A549 (cell line): ENCODE data around the gene KRT77. TPM values are rescaled to one million over a fixed set of nuclear protein-coding genes. Genes with fewer than 3 reads are reported as not detected.
A peak's percentile ranks its signal among the peaks of the same experiment; 100 is the strongest.

Source experiments
- ATAC-seq, 2 experiments: fragments of 200-7000 bp in 1 of 2; fragments of >200 bp in 1 of 2; cut with Nextera tagmentation in 1 of 2; cut with Tn5 transposase in 1 of 2; 3 replicates each; pipeline versions ENCODE4 v1.8.0 to v1.9.1; 2018 to 2020; ENCODE audit warnings: mild to moderate bottlenecking in 1 of 2, moderate library complexity in 1 of 2
- CTCF ChIA-PET: fragments of 300-600 bp; sonication (Branson Sonifier 250); formaldehyde crosslinking; extraction: SDS; loops from one replicate; lab custom pipeline; 2021; ENCODE audit warnings: antibody characterized with exemption, inconsistent platforms; lab: Yijun Ruan, JAX
- POLR2A ChIA-PET: fragments of 350-600 bp; formaldehyde crosslinking; extraction: SDS; loops from one replicate; lab custom pipeline; 2021; ENCODE audit warnings: antibody characterized with exemption, inconsistent platforms; lab: Yijun Ruan, JAX
- DNase-seq, 2 experiments: peaks; one replicate each; pipeline versions ENCODE4 v3.0.0 to v3.0.0-alpha.2; 2011 to 2016; ENCODE audit warnings: low read depth in 1 of 2, low spot score in 1 of 2
- FAIRE-seq: peaks from 2 replicates; lab custom pipeline; 2011; peaks lifted over from hg19 to GRCh38; lab: Jason Lieb, UNC
- H3K27ac ChIP-seq, 2 experiments: fragments of >200 bp; sonication (Bioruptor Twin); formaldehyde crosslinking; 3 replicates each; pipeline ENCODE4 v1.5.1; 2016 to 2017
- H3K4me1 ChIP-seq: fragments of >200 bp; sonication (Bioruptor Twin); formaldehyde crosslinking; 3 replicates; pipeline ENCODE4 v1.6.1; 2016
- H3K4me2 ChIP-seq: fragments of >200 bp; sonication (Bioruptor Twin); formaldehyde crosslinking; 3 replicates; pipeline ENCODE4 v1.6.1; 2016
- H3K4me3 ChIP-seq: fragments of >200 bp; sonication (Bioruptor Twin); formaldehyde crosslinking; 3 replicates; pipeline ENCODE4 v1.5.1; 2016
- H3K9me3 ChIP-seq: fragments of >200 bp; sonication (Bioruptor Twin); formaldehyde crosslinking; 3 replicates; pipeline ENCODE4 v1.6.1; 2016
- BCL3 ChIP-seq: fragments of >200 bp; sonication (Bioruptor Twin); formaldehyde crosslinking; IDR thresholded peaks from 3 replicates; pipeline ENCODE4 v1.6.1; 2016
- CBX2 ChIP-seq: fragments of 200-600 bp; sonication (generic); IDR thresholded peaks from 2 replicates; pipeline ENCODE4 v1.6.1; 2016; ENCODE audit warnings: low read depth, mild to moderate bottlenecking, borderline replicate concordance
- CBX8 ChIP-seq: fragments of 200-600 bp; sonication (generic); IDR thresholded peaks from 2 replicates; pipeline ENCODE4 v1.6.1; 2016
- CHD2 ChIP-seq: fragments of 150-350 bp; IDR thresholded peaks from 2 replicates; pipeline ENCODE4 v1.6.1; 2014; ENCODE audit warnings: low read length; ENCODE audit not compliant: partially characterized antibody
- CHD4 ChIP-seq: fragments of 200-600 bp; sonication (generic); IDR thresholded peaks from 2 replicates; pipeline ENCODE4 v1.6.1; 2016; ENCODE audit warnings: antibody characterized with exemption, mild to moderate bottlenecking, borderline replicate concordance
- EHMT2 ChIP-seq: fragments of 200-600 bp; sonication (generic); IDR thresholded peaks from 2 replicates; pipeline ENCODE4 v1.6.1; 2016; ENCODE audit warnings: antibody characterized with exemption, low read depth, mild to moderate bottlenecking, moderate library complexity
- FOSL2 ChIP-seq, 2 experiments: fragments of 450-650 bp in 1 of 2; fragments of >200 bp in 1 of 2; sonication (Bioruptor Twin) in 1 of 2; formaldehyde crosslinking; IDR thresholded peaks; 2 replicates each; pipeline versions ENCODE4 v1.5.0 to v1.6.1; 2016 to 2020; ENCODE audit warnings: mild to moderate bottlenecking in 1 of 2, moderate library complexity in 1 of 2
- FOXS1 ChIP-seq: fragments of 250-450 bp; sonication (Bioruptor Pico); IDR thresholded peaks from 2 replicates; pipeline ENCODE4 v1.5.0; 2020; ENCODE audit warnings: mild to moderate bottlenecking, moderate library complexity
- GATA3 ChIP-seq: IDR thresholded peaks from 2 replicates; pipeline ENCODE4 v1.6.1; 2012; ENCODE audit warnings: borderline replicate concordance
- HDAC2 ChIP-seq: fragments of 200-600 bp; sonication (generic); IDR thresholded peaks from 2 replicates; pipeline ENCODE4 v1.6.1; 2016
- HOXA7 ChIP-seq: fragments of 250-450 bp; sonication (Bioruptor Pico); IDR thresholded peaks from 2 replicates; pipeline ENCODE4 v1.5.0; 2020; ENCODE audit warnings: mild to moderate bottlenecking, moderate library complexity
- JUN ChIP-seq, 2 experiments: fragments of >200 bp; sonication (Bioruptor Twin); formaldehyde crosslinking; IDR thresholded peaks; 2 replicates in 1 of 2; 3 replicates in 1 of 2; pipeline ENCODE4 v1.6.1; 2016 to 2017
- MAFK ChIP-seq: fragments of 450-650 bp; IDR thresholded peaks from 2 replicates; pipeline ENCODE4 v1.6.1; 2014; ENCODE audit not compliant: partially characterized antibody
- MAX ChIP-seq: IDR thresholded peaks from 2 replicates; pipeline ENCODE4 v1.6.1; 2012
- MAZ ChIP-seq: fragments of 150-350 bp; IDR thresholded peaks from 2 replicates; pipeline ENCODE4 v1.6.1; 2014; ENCODE audit warnings: antibody characterized with exemption, low read depth, low read length, borderline replicate concordance
- MYC ChIP-seq: IDR thresholded peaks from 2 replicates; pipeline ENCODE4 v1.6.1; 2012; ENCODE audit warnings: mild to moderate bottlenecking, inconsistent platforms, low read length, improper control_type of control experiment, borderline replicate concordance
- NFE2L2 ChIP-seq: fragments of 150-350 bp; conservative IDR thresholded peaks from 2 replicates; pipeline ENCODE4 v1.6.1; 2014; ENCODE audit warnings: low read length
- NPAS2 ChIP-seq: fragments of 250-450 bp; sonication (Bioruptor Pico); IDR thresholded peaks from 2 replicates; pipeline ENCODE4 v1.8.0; 2022; ENCODE audit warnings: mild to moderate bottlenecking, moderate library complexity, borderline replicate concordance
- PHF8 ChIP-seq: fragments of 200-600 bp; sonication (generic); IDR thresholded peaks from 2 replicates; pipeline ENCODE4 v1.6.1; 2016; ENCODE audit warnings: low read depth, mild to moderate bottlenecking, antibody characterized with exemption, moderate library complexity, borderline replicate concordance
- POLR2A ChIP-seq: IDR thresholded peaks from 2 replicates; pipeline ENCODE4 v1.6.1; 2012; ENCODE audit warnings: mild to moderate bottlenecking, low read length
- POLR2AphosphoS2 ChIP-seq: conservative IDR thresholded peaks from 2 replicates; pipeline ENCODE4 v1.6.1; 2012; ENCODE audit warnings: low read length, improper control_type of control experiment, inconsistent platforms
- RARB ChIP-seq: fragments of 250-450 bp; sonication (Bioruptor Pico); IDR thresholded peaks from 2 replicates; pipeline ENCODE4 v1.8.0; 2021; ENCODE audit warnings: mild to moderate bottlenecking, moderate library complexity
- RCOR1 ChIP-seq: fragments of 150-350 bp; IDR thresholded peaks from 2 replicates; pipeline ENCODE4 v1.6.1; 2014; ENCODE audit warnings: antibody characterized with exemption, low read length, low read depth
- RFX5 ChIP-seq: fragments of 450-650 bp; IDR thresholded peaks from 2 replicates; pipeline ENCODE4 v1.7.1; 2014; ENCODE audit warnings: antibody characterized with exemption, mild to moderate bottlenecking, moderate library complexity
- RNF2 ChIP-seq: fragments of 200-600 bp; sonication (generic); IDR thresholded peaks from 2 replicates; pipeline ENCODE4 v1.6.1; 2016; ENCODE audit warnings: low read depth, mild to moderate bottlenecking, antibody characterized with exemption, moderate library complexity, borderline replicate concordance
- SMC3 ChIP-seq: fragments of >200 bp; sonication (Bioruptor Twin); formaldehyde crosslinking; IDR thresholded peaks from 3 replicates; pipeline ENCODE4 v1.6.1; 2018; ENCODE audit warnings: inconsistent platforms
- TP53 ChIP-seq: fragments of 250-450 bp; sonication (Bioruptor Pico); IDR thresholded peaks from 2 replicates; pipeline ENCODE4 v1.5.0; 2021; ENCODE audit warnings: mild to moderate bottlenecking, moderate library complexity
- ZC3H11A ChIP-seq: fragments of 450-650 bp; IDR thresholded peaks from 2 replicates; pipeline ENCODE4 v1.6.1; 2014; ENCODE audit warnings: antibody characterized with exemption, mild to moderate bottlenecking
- ZNF302 ChIP-seq: fragments of 250-450 bp; sonication (Bioruptor Pico); IDR thresholded peaks from 2 replicates; pipeline ENCODE4 v1.9.0; 2021; ENCODE audit warnings: inconsistent platforms, mild to moderate bottlenecking, moderate library complexity
- ZSCAN20 ChIP-seq: fragments of 250-450 bp; sonication (Bioruptor Pico); IDR thresholded peaks from 2 replicates; pipeline ENCODE4 v1.8.0; 2022; ENCODE audit warnings: mild to moderate bottlenecking, moderate library complexity
- WGBS: methylation state at CpG from one replicate; pipeline ENCODE4 v1.1.6; 2017; ENCODE audit errors: missing lambda C conversion rate; 5-methylcytosine and 5-hydroxymethylcytosine counted together
- polyA plus RNA-seq, 4 experiments: library from polyadenylated mRNA; depleted of rRNA in 3 of 4; stranded (reverse); fragments of >200 nt; fragmentation: RNase III in 1 of 4; extraction: RNeasy Plus Mini Kit Qiagen cat#74134 plus additional on column Dnase treatment in 1 of 4; gene quantifications; 2 replicates in 3 of 4; 3 replicates in 1 of 4; pipeline ENCODE4 v1.2.3, GENCODE V29; 2011 to 2017
- TF ChIP-seq, protein P1 (sequence below): fragments of 250-450 bp; sonication (Bioruptor Pico); IDR thresholded peaks from 2 replicates; pipeline ENCODE4 v1.5.0; 2021; ENCODE audit warnings: mild to moderate bottlenecking, moderate library complexity, borderline replicate concordance

Gene KRT77
- polyA plus RNA-seq, 2 of the 4 experiments (the other 2 are of a cell fraction) = 0.03 TPM; not detected in 1

GRCh38 chr12:52673217-52673616 is 30.1 kb downstream of the KRT77 start:
- POLR2A ChIA-PET = no interaction called here

GRCh38 chr12:52672321-52672933 is 30.9 kb downstream of the KRT77 start:
- peak; percentile 38; the same call in 1 of the 2 replicates for TF ChIP-seq GATA3
- no peak for TF ChIP-seq RCOR1
- Histone ChIP-seq H3K4me1 (no peaks in the 10 kb centered on the region; the same call in 2 of the 3 replicates), H3K9me3 (no peaks in the 10 kb centered on the region), H3K4me2 (no peak overlapping the region), H3K4me3 (no peak overlapping the region), H3K27ac (no peak overlapping the region)
- DNase-seq (peak in 1 of 2 experiments; percentile 56), FAIRE-seq (no peak), ATAC-seq (peak in 1 of 2 experiments; percentile 12; a peak in 1 of 6 replicates)
- ChIA-PET CTCF (interaction anchor here (0.6 to 3.3 kb wide), 7 partner anchors 44 to 208 kb away, joined by 3 to 9 read pairs (median 4); no protein-coding TSS in a partner anchor), POLR2A (no interaction called here)
- 31% methylated on average over 2 of the region's 2 CpGs for WGBS

More at GRCh38 chr12:52673217-52673616, 30.1 kb downstream of the KRT77 start:
- CTCF ChIA-PET = interaction anchor here (0.6 to 3.3 kb wide), 8 partner anchors 43 to 207 kb away, joined by 3 to 9 read pairs (median 4); no protein-coding TSS in a partner anchor
- no peak overlapping the region for H3K4me3 ChIP-seq
- no peak; a peak in 1 of 6 replicates for ATAC-seq
- no peak overlapping the region for H3K27ac ChIP-seq
- no peaks in the 10 kb centered on the region for H3K9me3 ChIP-seq
- no peaks in the 10 kb centered on the region; the same call in 2 of the 3 replicates for H3K4me1 ChIP-seq
- WGBS = 65% methylated on average over 5 of the region's 5 CpGs
- no peak overlapping the region for H3K4me2 ChIP-seq
- TF ChIP-seq JUN (IDR thresholded peaks at IDR 0.05) (no peak), CHD4 (no peak), HDAC2 (no peak), MAX (no peak), EHMT2 (no peak), CHD2 (no peak), TP53 (CRISPR knock-in tag) (no peak), MAZ (no peak), RARB (CRISPR knock-in tag) (no peak), BCL3 (no peak), CBX8 (no peak), FOSL2 (IDR thresholded peaks at IDR 0.05) (no peak), FOSL2 (CRISPR knock-in tag; IDR thresholded peaks at IDR 0.05) (no peak), ZNF302 (CRISPR knock-in tag) (no peak), FOXS1 (no peak), POLR2AphosphoS2 (no peak), MAFK (no peak)
- TF ChIP-seq, protein P1, sequence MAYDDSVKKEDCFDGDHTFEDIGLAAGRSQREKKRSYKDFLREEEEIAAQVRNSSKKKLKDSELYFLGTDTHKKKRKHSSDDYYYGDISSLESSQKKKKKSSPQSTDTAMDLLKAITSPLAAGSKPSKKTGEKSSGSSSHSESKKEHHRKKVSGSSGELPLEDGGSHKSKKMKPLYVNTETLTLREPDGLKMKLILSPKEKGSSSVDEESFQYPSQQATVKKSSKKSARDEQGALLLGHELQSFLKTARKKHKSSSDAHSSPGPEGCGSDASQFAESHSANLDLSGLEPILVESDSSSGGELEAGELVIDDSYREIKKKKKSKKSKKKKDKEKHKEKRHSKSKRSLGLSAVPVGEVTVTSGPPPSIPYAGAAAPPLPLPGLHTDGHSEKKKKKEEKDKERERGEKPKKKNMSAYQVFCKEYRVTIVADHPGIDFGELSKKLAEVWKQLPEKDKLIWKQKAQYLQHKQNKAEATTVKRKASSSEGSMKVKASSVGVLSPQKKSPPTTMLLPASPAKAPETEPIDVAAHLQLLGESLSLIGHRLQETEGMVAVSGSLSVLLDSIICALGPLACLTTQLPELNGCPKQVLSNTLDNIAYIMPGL = no peak
- TF ChIP-seq, all 56 proteins: peak for 0
- no peak for FAIRE-seq
- peak in 1 of 2 experiments; percentile 14 for DNase-seq

- CTCF ChIA-PET = interaction anchor here (1.4 kb wide), 1 partner anchor 12 kb away, joined by 4 read pairs; no protein-coding TSS in a partner anchor
- 84% methylated on average over 3 of the region's 3 CpGs for WGBS
- Histone ChIP-seq H3K4me3 (no peak overlapping the region), H3K9me3 (no peaks in the 10 kb centered on the region), H3K4me2 (no peak overlapping the region), H3K4me1 (no peaks in the 10 kb centered on the region; the same call in 2 of the 3 replicates), H3K27ac (no peak overlapping the region)
- POLR2A ChIA-PET = no interaction called here
- FAIRE-seq (no peak), DNase-seq (no peak), ATAC-seq (no peak)
- TF ChIP-seq JUN (IDR thresholded peaks at IDR 0.05) (no peak), PHF8 (no peak), RCOR1 (no peak), ZNF302 (CRISPR knock-in tag) (no peak), MYC (no peak), BCL3 (no peak), RNF2 (no peak), TP53 (CRISPR knock-in tag) (no peak), CBX2 (no peak), ZC3H11A (no peak), POLR2A (no peak), HOXA7 (CRISPR knock-in tag) (no peak), MAZ (no peak), ZSCAN20 (CRISPR knock-in tag) (no peak), NPAS2 (CRISPR knock-in tag) (no peak), RFX5 (no peak), NFE2L2 (no peak), SMC3 (no peak)
Observed at GRCh38 chr12:52670961-52671360, 32.4 kb downstream of the KRT77 start.
